Fibroblast of mammary gland (primary cell): ENCODE results near the gene KCNK10.

Experiments
- DNase-seq: peaks from one replicate; pipeline ENCODE4 v3.0.0-alpha.2; 2010; ENCODE audit warnings: low read depth
- H3K4me3 ChIP-seq: 2 replicates; pipeline ENCODE4 v1.5.1; 2011; ENCODE audit warnings: low read depth, mild to moderate bottlenecking, low read length, moderate library complexity; ENCODE audit not compliant: control insufficient read depth
- CTCF ChIP-seq: conservative IDR thresholded peaks from 2 replicates; pipeline ENCODE4 v1.5.1; 2011; ENCODE audit warnings: low read depth, low read length, inconsistent platforms; ENCODE audit not compliant: control insufficient read depth, insufficient read depth

The KCNK10 gene

GRCh38 chr14:88137327-88137726 lies 185.7 kb downstream of the KCNK10 start:
- no peak for TF ChIP-seq CTCF
- no peak for DNase-seq

More at GRCh38 chr14:88137327-88137726, 185.7 kb downstream of the KCNK10 start:
- no peak overlapping the region for H3K4me3 ChIP-seq
